Vagina (tissue), 2 donors: ENCODE data around the gene ZNF785.

Experiments
- POLR2A ChIP-seq, 2 donors: fragments of 450-650 bp; IDR thresholded peaks; one replicate each; pipeline ENCODE4 v1.6.1; 2017; ENCODE audit warnings: antibody characterized with exemption in 2 of 2, mild to moderate bottlenecking in 2 of 2, moderate library complexity in 2 of 2
- TF ChIP-seq, protein P1 (sequence below), 3 experiments: fragments of 450-650 bp in 2 of 3; fragments of 200-600 bp in 1 of 3; sonication (generic) in 1 of 3; IDR thresholded peaks; one replicate each; pipeline ENCODE4 v1.5.1; 2017 to 2019; ENCODE audit warnings: antibody characterized with exemption in 3 of 3, mild to moderate bottlenecking in 2 of 3, moderate library complexity in 2 of 3

DNA sequence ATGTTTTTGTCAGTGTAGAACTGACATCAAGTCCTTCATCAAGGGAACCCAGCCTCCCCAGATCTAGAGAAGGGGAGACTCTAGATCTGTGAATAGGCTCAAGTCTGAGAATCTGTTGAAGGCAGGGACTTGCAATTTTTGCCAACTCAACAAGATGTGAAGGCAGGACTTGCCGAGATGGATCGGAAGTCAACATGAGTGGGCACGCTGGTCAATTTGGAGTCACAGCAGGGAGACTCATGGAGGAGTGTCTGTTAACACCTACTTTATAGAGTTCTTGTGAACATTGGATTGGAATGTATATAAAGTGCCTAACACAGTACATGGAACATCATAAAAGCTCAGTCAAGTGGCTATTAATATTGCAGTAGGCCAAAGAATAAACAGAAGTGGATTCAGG lies 14.7 kb upstream of the ZNF785 start:
- TF ChIP-seq, protein P1, sequence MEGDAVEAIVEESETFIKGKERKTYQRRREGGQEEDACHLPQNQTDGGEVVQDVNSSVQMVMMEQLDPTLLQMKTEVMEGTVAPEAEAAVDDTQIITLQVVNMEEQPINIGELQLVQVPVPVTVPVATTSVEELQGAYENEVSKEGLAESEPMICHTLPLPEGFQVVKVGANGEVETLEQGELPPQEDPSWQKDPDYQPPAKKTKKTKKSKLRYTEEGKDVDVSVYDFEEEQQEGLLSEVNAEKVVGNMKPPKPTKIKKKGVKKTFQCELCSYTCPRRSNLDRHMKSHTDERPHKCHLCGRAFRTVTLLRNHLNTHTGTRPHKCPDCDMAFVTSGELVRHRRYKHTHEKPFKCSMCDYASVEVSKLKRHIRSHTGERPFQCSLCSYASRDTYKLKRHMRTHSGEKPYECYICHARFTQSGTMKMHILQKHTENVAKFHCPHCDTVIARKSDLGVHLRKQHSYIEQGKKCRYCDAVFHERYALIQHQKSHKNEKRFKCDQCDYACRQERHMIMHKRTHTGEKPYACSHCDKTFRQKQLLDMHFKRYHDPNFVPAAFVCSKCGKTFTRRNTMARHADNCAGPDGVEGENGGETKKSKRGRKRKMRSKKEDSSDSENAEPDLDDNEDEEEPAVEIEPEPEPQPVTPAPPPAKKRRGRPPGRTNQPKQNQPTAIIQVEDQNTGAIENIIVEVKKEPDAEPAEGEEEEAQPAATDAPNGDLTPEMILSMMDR (IDR thresholded peaks at IDR 0.05) = no peak
- TF ChIP-seq POLR2A (IDR thresholded peaks at IDR 0.05) = no peak
